K562 treated with DMSO at 1 percent for 48 hours (cell line): ENCODE measurements around the gene EFNA1. TPM values are rescaled to one million over a fixed set of nuclear protein-coding genes. Genes with fewer than 3 reads are reported as not detected.

Experiments used
- total RNA-seq: library from RNA; unstranded; fragments of 300-600 nt; gene quantifications from 2 replicates; pipeline ENCODE4 v1.2.3, GENCODE V29; 2022; ENCODE audit warnings: low replicate concordance; ENCODE audit errors: extremely low read depth

Gene EFNA1, protein sequence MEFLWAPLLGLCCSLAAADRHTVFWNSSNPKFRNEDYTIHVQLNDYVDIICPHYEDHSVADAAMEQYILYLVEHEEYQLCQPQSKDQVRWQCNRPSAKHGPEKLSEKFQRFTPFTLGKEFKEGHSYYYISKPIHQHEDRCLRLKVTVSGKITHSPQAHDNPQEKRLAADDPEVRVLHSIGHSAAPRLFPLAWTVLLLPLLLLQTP
- not detected in 2 replicates for total RNA-seq

DNA sequence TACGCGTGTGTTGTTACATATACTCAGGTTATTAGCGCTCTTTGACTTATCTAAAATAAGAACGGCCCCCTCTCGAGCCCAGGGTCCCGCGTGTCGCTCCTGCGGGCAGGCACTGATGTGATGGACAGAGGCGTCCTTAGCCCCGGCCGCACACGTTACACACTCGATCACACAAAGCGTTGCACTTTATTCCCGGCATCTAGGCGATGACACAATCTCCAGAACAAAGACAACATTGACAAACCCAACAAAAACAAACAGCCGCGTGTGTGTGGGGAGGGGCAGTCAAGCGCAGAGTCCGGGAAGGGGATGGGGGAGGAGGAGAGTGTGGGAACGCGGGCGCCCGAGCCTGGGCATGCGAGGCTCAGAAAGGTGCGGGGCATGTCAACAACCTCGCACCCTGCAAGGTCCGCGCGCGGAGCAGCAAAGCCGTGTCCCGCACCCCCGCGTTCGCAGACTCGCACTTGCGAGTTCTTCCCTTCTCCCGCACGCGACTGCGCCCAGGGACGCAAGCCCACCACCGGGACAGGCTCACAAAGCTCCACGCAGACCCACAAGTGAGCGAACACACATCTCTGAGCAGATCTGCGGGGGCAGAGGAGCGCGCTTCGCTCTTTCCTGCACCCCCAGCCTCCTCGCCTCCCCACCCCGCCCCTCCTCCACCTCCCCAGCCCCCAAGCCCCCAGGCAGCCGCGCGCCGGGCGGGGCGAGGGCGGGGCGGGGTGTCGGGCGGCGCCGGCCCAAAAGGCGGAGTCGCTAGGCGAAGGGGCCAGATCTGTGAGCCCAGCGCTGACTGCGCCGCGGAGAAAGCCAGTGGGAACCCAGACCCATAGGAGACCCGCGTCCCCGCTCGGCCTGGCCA, at the start of gene EFNA1:
EFNA1 (plus strand) TSS at position 772 of the 862 bp plus-strand sequence. CDS start 102 bp downstream, outside the sequence.

DNA sequence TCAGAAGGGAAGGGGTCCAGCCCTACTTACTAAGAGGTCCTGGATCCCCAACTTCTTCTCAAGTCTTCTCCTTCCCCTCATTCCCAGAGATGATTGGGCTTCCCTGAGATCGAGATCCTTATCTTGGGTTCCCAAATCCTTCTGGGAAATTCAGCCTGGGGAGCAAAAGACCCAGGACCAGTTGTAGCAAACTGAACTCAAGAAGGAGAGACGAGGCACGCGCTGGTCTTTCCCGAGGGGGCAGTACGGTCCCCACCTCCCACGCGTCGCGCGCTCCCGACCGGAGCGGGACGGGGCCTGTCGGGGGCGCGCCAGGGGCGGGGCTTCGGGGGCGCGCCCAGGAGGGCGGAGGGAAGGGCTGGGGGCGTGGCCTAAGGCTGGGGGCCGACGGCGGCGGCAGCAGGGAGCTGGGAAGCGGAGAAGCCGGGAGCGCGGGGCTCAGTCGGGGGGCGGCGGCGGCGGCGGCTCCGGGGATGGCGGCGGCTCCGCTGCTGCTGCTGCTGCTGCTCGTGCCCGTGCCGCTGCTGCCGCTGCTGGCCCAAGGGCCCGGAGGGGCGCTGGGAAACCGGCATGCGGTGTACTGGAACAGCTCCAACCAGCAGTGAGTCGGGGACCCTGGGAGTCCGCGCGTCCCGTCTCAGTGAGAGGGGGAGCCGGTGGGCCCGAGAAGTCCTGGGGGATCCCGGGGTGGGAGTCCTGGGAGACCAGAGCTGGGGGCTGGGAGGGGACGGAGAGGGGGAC, 49.0 kb upstream of the EFNA1 start, which contains the start of gene EFNA3:
EFNA3 (plus strand) TSS at position 369 of the 741 bp plus-strand sequence; CDS start at position 474, 105 bp downstream.

DNA sequence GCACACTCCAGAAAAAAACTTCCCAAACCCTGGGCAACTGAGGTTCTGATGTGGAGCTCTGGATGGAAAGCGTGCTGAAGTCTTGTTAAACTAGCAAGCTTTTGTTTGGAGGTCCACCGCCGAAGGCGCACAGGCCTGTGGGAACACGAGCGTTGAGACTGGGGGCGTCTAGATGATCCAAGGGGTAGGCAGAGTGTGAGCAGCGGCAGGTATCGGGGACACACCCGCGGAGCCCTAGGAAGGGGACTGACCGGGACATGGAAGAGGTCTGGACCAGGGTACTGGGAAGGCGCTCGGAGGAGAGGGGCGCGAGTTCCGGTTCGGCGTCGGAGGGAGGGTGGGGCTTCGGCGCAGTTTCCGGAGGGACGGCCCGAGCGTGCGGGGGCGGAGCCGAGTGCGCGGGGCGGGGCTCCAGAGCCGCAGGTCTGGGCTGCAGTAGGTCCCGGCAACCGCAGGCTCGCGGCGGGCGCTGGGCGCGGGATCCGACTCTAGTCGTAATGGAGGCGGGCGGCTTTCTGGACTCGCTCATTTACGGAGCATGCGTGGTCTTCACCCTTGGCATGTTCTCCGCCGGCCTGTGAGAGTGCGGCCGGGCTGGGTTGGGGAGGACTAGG, 7.8 kb downstream of the EFNA1 start, which contains the start of gene SLC50A1:
SLC50A1 (plus strand) TSS at position 438 of the 614 bp plus-strand sequence; CDS start at position 498, 60 bp downstream.

DNA sequence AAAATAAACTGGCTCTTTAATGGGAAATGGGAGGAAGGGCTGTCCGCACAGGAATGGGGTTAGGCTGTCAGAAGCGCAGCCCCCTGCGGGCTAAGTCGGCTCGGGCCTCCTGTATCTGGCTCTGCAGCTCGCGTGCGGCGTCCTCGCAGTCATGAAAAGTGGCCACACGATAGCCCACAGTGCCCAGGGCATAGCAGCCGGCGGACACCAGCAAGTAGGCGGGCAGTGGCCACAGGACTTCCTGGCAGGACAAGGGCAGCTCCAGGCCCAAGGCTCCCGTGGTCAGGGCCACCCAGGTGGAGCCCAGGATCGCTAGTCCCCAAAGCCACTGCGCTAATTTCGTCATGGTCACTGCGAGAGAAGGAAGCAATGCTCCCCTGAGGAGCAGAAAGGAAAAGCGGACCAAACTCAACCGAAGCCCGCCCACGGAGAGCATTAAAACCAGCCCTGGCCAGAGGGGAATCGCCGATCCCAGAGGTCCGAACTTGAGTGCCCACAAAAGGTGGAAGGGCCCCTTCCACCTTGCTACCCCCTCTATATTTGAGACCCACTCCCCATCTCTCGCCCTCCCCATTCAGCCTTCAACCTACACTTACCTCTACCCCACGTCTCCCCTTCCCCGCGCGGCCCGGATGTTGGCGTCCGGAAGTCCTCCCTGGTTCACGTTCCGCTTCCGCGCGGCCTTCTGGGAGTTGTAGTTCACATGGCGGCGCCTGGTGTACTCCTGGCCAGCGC, 12.4 kb downstream of the EFNA1 start, which contains the start of gene DPM3:
DPM3 (minus strand) TSS at position 637 of the 735 bp plus-strand sequence; CDS start at position 346, 291 bp downstream.

DNA sequence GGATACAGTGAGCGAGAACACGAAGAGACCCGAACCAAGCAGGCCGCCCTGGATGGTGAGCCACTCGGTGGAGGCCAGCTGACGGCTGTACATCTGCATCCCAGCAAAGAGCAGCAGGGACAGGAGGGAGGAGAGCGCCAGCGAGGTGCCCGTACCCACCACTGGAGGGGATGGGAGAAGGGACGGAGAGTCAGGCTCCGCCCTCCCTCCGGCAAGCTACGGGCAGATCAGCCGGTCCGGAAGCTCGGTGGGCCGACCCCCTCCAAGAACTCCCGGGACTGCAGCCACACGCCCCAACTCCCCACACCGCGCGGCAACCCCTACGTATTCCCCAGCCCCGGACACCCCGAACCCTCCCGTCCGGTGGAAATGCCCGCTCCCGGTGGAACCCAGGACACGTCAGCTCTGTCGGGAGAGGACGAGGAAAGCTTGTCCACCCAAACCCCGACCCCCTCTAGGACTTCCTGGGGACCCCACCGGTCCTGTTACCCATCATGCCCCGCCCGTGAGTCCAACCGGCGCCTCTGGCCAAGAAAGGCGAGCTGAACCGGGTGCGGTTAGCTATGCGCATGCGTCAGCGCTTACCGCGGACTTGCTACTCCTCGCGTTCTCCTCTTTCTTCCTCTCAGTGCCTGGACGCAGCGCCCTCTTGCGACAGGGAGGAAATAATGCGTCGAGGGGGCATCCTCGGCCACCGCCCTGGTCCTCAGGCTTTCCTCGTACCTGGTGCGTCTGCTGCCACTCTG, 45.2 kb downstream of the EFNA1 start, which contains the start of gene KRTCAP2:
KRTCAP2 (minus strand) TSS at position 573 of the 746 bp plus-strand sequence; CDS start at position 493, 80 bp downstream.

DNA sequence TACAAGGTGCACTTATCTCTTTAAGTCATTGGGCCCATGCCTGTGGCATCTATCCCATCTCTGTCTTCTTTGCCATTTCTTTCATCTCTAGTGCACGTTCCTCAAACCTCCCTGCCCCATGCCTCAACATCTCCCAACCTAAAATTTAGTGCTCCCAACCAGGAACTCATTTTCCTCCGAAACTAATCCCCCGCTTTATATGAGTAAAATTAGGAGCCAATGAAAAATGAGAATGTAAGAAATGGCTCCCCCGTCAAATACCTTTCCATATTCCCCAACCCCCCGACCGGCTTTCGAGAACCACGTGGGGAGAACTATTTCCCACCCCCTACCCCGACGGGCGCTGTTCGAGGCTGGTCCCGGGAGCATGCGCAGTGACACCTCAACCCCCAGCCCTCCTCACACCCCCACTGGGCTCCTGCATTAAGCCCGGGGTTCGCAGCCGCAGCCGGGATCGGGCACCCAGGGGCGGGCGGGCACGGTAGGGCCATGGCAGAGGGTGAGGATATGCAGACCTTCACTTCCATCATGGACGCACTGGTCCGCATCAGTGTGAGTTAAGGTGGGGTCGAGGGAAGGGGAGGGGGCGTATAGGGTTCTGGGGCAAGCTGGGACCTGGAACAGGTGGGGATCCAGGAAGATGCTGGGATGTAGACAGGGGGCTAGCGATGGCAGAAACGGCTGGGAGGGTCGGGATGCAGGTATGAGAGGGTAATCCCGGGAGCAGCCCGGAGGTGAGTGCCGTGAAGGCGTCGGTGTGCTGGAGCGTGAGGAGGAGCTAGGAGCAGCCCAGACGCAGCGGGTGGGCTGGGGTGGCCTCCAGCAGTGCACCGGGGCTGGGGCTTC, 46.0 kb downstream of the EFNA1 start, which contains the start of gene TRIM46:
TRIM46 (plus strand) TSS at position 372 of the 846 bp plus-strand sequence; CDS start at position 490, 118 bp downstream.

Other genes starting within 250 kb of the EFNA1 start
- gene PMVK, start 191.2 kb upstream of the EFNA1 start, total RNA-seq: not detected in 2 replicates
- gene PBXIP1, start 171.8 kb upstream of the EFNA1 start, total RNA-seq: not detected in 2 replicates
- not detected in 2 replicates for gene PYGO2, start 166.1 kb upstream of the EFNA1 start, total RNA-seq
- not detected in 2 replicates for gene SHC1, start 157.1 kb upstream of the EFNA1 start, total RNA-seq
- not detected in 2 replicates for gene CKS1B, start 153.2 kb upstream of the EFNA1 start, total RNA-seq
- not detected in 2 replicates for gene FLAD1, start 144.5 kb upstream of the EFNA1 start, total RNA-seq
- not detected in 2 replicates for gene LENEP, start 134.3 kb upstream of the EFNA1 start, total RNA-seq
- not detected in 2 replicates for gene ZBTB7B, start 125.1 kb upstream of the EFNA1 start, total RNA-seq
- gene DCST2, start 94.1 kb upstream of the EFNA1 start, total RNA-seq: not detected in 2 replicates
- gene DCST1, start 94.1 kb upstream of the EFNA1 start, total RNA-seq: not detected in 2 replicates
- not detected in 2 replicates for gene ADAM15, start 76.6 kb upstream of the EFNA1 start, total RNA-seq
- not detected in 2 replicates for gene EFNA4, start 64.1 kb upstream of the EFNA1 start, total RNA-seq
- gene EFNA3, start 49.0 kb upstream of the EFNA1 start, total RNA-seq: not detected in 2 replicates
- gene SLC50A1, start 8.0 kb downstream of the EFNA1 start, total RNA-seq: not detected in 2 replicates
- not detected in 2 replicates for gene DPM3, start 12.7 kb downstream of the EFNA1 start, total RNA-seq
- gene KRTCAP2, start 45.4 kb downstream of the EFNA1 start, total RNA-seq: not detected in 2 replicates
- not detected in 2 replicates for gene TRIM46, start 46.0 kb downstream of the EFNA1 start, total RNA-seq
- gene THBS3, start 80.0 kb downstream of the EFNA1 start, total RNA-seq: not detected in 2 replicates
- gene MTX1, start 80.8 kb downstream of the EFNA1 start, total RNA-seq: not detected in 2 replicates
- not detected in 2 replicates for gene ENTREP3, start 127.6 kb downstream of the EFNA1 start, total RNA-seq
- not detected in 2 replicates for gene SCAMP3, start 134.5 kb downstream of the EFNA1 start, total RNA-seq
- not detected in 2 replicates for gene CLK2, start 145.6 kb downstream of the EFNA1 start, total RNA-seq
- not detected in 2 replicates for gene HCN3, start 149.6 kb downstream of the EFNA1 start, total RNA-seq
- gene PKLR, start 173.6 kb downstream of the EFNA1 start, total RNA-seq: not detected in 2 replicates
- gene FDPS, start 181.0 kb downstream of the EFNA1 start, total RNA-seq: not detected in 2 replicates
- gene RUSC1, start 193.0 kb downstream of the EFNA1 start, total RNA-seq: not detected in 2 replicates